MCF 10A (cell line): ENCODE data around the gene TRPM4. TPM values are rescaled to one million over a fixed set of nuclear protein-coding genes. Genes with fewer than 3 reads are reported as not detected.

ENCODE experiments used
- BruUV-seq: library from RNA; stranded (reverse); fragments of 400-500 nt; replicated peaks from 2 replicates; lab custom pipeline; 2021; lab: Mats Ljungman, UMichigan
- CTCF ChIA-PET: fragments of 300-600 bp; sonication (Branson Sonifier 250); formaldehyde crosslinking; extraction: SDS; loops from one replicate; lab custom pipeline; 2021; ENCODE audit warnings: antibody characterized with exemption, inconsistent platforms; lab: Yijun Ruan, JAX
- POLR2A ChIA-PET: fragments of 300-600, 350-650 bp; sonication (Branson Sonifier 250); formaldehyde crosslinking; extraction: SDS; loops from one replicate; lab custom pipeline; 2020; ENCODE audit warnings: antibody characterized with exemption, inconsistent platforms; lab: Yijun Ruan, JAX
- DNase-seq: peaks from one replicate; pipeline ENCODE4 v3.0.0-alpha.2; 2018; ENCODE audit not compliant: unreplicated experiment
- H3K27ac Mint-ChIP-seq: one replicate; pipeline ENCODE4 v1.8.0; 2022; ENCODE audit warnings: mild to moderate bottlenecking, low read depth, mixed read lengths; ENCODE audit not compliant: unreplicated experiment
- H3K27me3 Mint-ChIP-seq: one replicate; pipeline ENCODE4 v1.8.0; 2022; ENCODE audit warnings: mixed read lengths; ENCODE audit not compliant: insufficient read depth, unreplicated experiment
- H3K36me3 Mint-ChIP-seq: one replicate; pipeline ENCODE4 v1.8.0; 2022; ENCODE audit warnings: mild to moderate bottlenecking, moderate library complexity, mixed read lengths; ENCODE audit not compliant: insufficient read depth, unreplicated experiment
- H3K4me1 Mint-ChIP-seq: one replicate; pipeline ENCODE4 v1.8.0; 2022; ENCODE audit warnings: mixed read lengths; ENCODE audit not compliant: insufficient read depth, unreplicated experiment
- H3K4me3 Mint-ChIP-seq: one replicate; pipeline ENCODE4 v1.8.0; 2022; ENCODE audit warnings: mild to moderate bottlenecking, moderate library complexity, mixed read lengths; ENCODE audit not compliant: unreplicated experiment
- H3K9me3 Mint-ChIP-seq: one replicate; pipeline ENCODE4 v1.8.0; 2022; ENCODE audit warnings: mixed read lengths; ENCODE audit not compliant: unreplicated experiment
- CTCF ChIP-seq: fragments of 200-600 bp; IDR thresholded peaks from one replicate; pipeline ENCODE4 v1.8.0; 2022; ENCODE audit warnings: antibody characterized with exemption, mild to moderate bottlenecking; ENCODE audit not compliant: unreplicated experiment
- intact Hi-C: fragments of 100-400 bp; cut with micrococcal nuclease; formaldehyde crosslinking; loops from 2 replicates; pipeline ENCODE4 v1.14.1; 2022
- total RNA-seq: library from RNA; stranded (reverse); gene quantifications from 2 replicates; pipeline ENCODE4 v1.2.3, GENCODE V29; 2022

Gene TRPM4
- total RNA-seq, 1 experiment from 2014 or later: 21.2 TPM

GRCh38 chr19:49190781-49191180, 33.2 kb downstream of the TRPM4 start:
- BruUV-seq: no TSS peak

GRCh38 chr19:49193822-49194394, 36.3 kb downstream of the TRPM4 start:
- Mint-ChIP-seq H3K27ac (no peak overlapping the region), H3K36me3 (peaks cover 18% of the 10 kb centered on the region), H3K27me3 (no peaks in the 10 kb centered on the region), H3K4me3 (no peak overlapping the region), H3K9me3 (no peaks in the 10 kb centered on the region), H3K4me1 (no peaks in the 10 kb centered on the region)
- POLR2A ChIA-PET: no interaction called here
- TF ChIP-seq CTCF: no peak
- intact Hi-C loops: no loop called here
- CTCF ChIA-PET: interaction anchor here (0.6 kb wide), 1 partner anchor 195 kb away, joined by 3 read pairs; no protein-coding TSS in a partner anchor
- no TSS peak for BruUV-seq
- no peak for DNase-seq

More at GRCh38 chr19:49190781-49191180, 33.2 kb downstream of the TRPM4 start:
- H3K4me3 Mint-ChIP-seq: no peak overlapping the region
- no peaks in the 10 kb centered on the region for H3K4me1 Mint-ChIP-seq
- POLR2A ChIA-PET: no interaction called here
- no peak for TF ChIP-seq CTCF
- DNase-seq: no peak
- no peaks in the 10 kb centered on the region for H3K9me3 Mint-ChIP-seq
- CTCF ChIA-PET: interaction anchor here (0.6 kb wide), 1 partner anchor 58 kb away, joined by 3 read pairs; no protein-coding TSS in a partner anchor
- H3K36me3 Mint-ChIP-seq: peaks cover 13% of the 10 kb centered on the region
- intact Hi-C loops: no loop called here
- no peaks in the 10 kb centered on the region for H3K27me3 Mint-ChIP-seq
- no peak overlapping the region for H3K27ac Mint-ChIP-seq

- Mint-ChIP-seq H3K36me3 (peaks cover 18% of the 10 kb centered on the region), H3K4me1 (no peaks in the 10 kb centered on the region), H3K9me3 (no peaks in the 10 kb centered on the region), H3K27ac (no peak overlapping the region), H3K27me3 (no peaks in the 10 kb centered on the region), H3K4me3 (no peak overlapping the region)
- intact Hi-C loops: no loop called here
- TF ChIP-seq CTCF: no peak
- no peak for DNase-seq
- CTCF ChIA-PET: no interaction called here
- POLR2A ChIA-PET: no interaction called here
- no TSS peak for BruUV-seq
These were observed 36.8 kb downstream of the TRPM4 start for GRCh38 chr19:49194408-49194807.

GRCh38 chr19:49196527-49197240, 39.1 kb downstream of the TRPM4 start:
- Mint-ChIP-seq H3K9me3 (no peaks in the 10 kb centered on the region), H3K4me1 (no peaks in the 10 kb centered on the region), H3K27me3 (no peaks in the 10 kb centered on the region), H3K4me3 (no peak overlapping the region), H3K27ac (no peak overlapping the region), H3K36me3 (peaks cover 25% of the 10 kb centered on the region)
- POLR2A ChIA-PET: interaction anchor here (0.6 to 1.6 kb wide), 3 partner anchors 7 to 182 kb away, joined by 3 to 4 read pairs (median 3); partner anchors contain the start of gene LIN7B
- no TSS peak for BruUV-seq
- no peak for TF ChIP-seq CTCF
- intact Hi-C loops: loop anchor here (5.0 kb wide), 1 partner anchor 39 kb away; the partner anchor contains the start of genes HRC and TRPM4
- DNase-seq: no peak
- CTCF ChIA-PET: interaction anchor here (0.7 to 1.0 kb wide), 4 partner anchors 28 to 199 kb away, joined by 3 to 5 read pairs (median 4); no protein-coding TSS in a partner anchor
